ENCODE data around the gene RBM20. TPM values are rescaled to one million over a fixed set of nuclear protein-coding genes. Genes with fewer than 3 reads are reported as not detected.
"Not testable (repeated sequence)": the region's sequence is repeated elsewhere in the genome, so short reads cannot be mapped to it uniquely, and the experiment has no call there.

RBM20 gene
- total RNA-seq, 1 experiment from 2014 or later = 0.17 TPM

- Histone ChIP-seq H3K27ac (ENCODE audit: insufficient read length, low read depth, low read length) (no peak overlapping the region), H3K9me3 (ENCODE audit: control insufficient read depth, low read depth, low read length) (no peaks in the 10 kb centered on the region), H2AFZ (ENCODE audit: low read length) (no peak overlapping the region), H4K20me1 (ENCODE audit: control insufficient read depth, insufficient read depth, insufficient read length) (no peaks in the 10 kb centered on the region), H3K79me2 (ENCODE audit: insufficient read depth, low read length) (no peaks in the 10 kb centered on the region), H2BK20ac (ENCODE audit: low read depth, low read length, poor library complexity, severe bottlenecking) (no peak overlapping the region), H2BK12ac (ENCODE audit: insufficient read length, low read depth, low read length) (no peak overlapping the region), H3K18ac (ENCODE audit: insufficient read length, low read depth, low read length) (no peak overlapping the region), H3T11ph (ENCODE audit: low read length) (no peak overlapping the region), H2BK120ac (ENCODE audit: low read depth, low read length, poor library complexity, severe bottlenecking) (no peak overlapping the region), H3K56ac (ENCODE audit: insufficient read length, low read depth, low read length) (no peak overlapping the region), H3K79me1 (ENCODE audit: insufficient read depth, low read depth, low read length, poor library complexity, severe bottlenecking) (no peaks in the 10 kb centered on the region), H3K23ac (ENCODE audit: insufficient read length, low read depth, low read length) (no peak overlapping the region), H4K8ac (replicated peaks; ENCODE audit: insufficient read length, low read depth, low read length) (no peak overlapping the region), H3K23me2 (ENCODE audit: insufficient read length, low read depth, low read length, poor library complexity, severe bottlenecking) (peaks cover 6% of the 10 kb centered on the region), H3K14ac (ENCODE audit: insufficient read depth, low read length) (no peak overlapping the region), H2BK15ac (ENCODE audit: low read depth, low read length) (no peak overlapping the region), H3K9ac (ENCODE audit: extremely low read depth, insufficient read length, low read length) (no peak overlapping the region), H3K4ac (ENCODE audit: low read depth, low read length) (no peak overlapping the region), H3K4me1 (ENCODE audit: insufficient read depth, low read length) (peaks cover 6% of the 10 kb centered on the region; the same call in 1 of the 2 replicates), H2BK5ac (ENCODE audit: insufficient read length, low read length) (no peak overlapping the region), H4K91ac (ENCODE audit: insufficient read length, low read depth, low read length) (no peak overlapping the region), H2AK5ac (ENCODE audit: insufficient read length, low read length) (no peak overlapping the region), H3K27me3 (ENCODE audit: insufficient read depth, low read length) (peaks cover 13% of the 10 kb centered on the region; the same call in 1 of the 2 replicates), H4K5ac (ENCODE audit: insufficient read length, low read depth, low read length) (no peak overlapping the region), H3K4me2 (ENCODE audit: insufficient read depth, insufficient read length, low read length) (no peak overlapping the region)
- WGBS (ENCODE audit: extremely low coverage, insufficient read length, low lambda C conversion rate) = no CpG with 5 or more reads among the region's 3 CpGs
- Mint-ChIP-seq H3K27ac (no peak overlapping the region), H3K36me3 (ENCODE audit: insufficient read depth in 1 of 3, low read depth in 3 of 3) (peaks cover 0 to 2% (median 0%) of the 10 kb centered on the region in 3 experiments; a peak in 1 of 7 replicates), H3K4me1 (peaks cover 41 to 42% of the 10 kb centered on the region in 2 experiments), H3K4me3 (no peak overlapping the region), H3K27me3 (ENCODE audit: low read depth) (peaks cover 27% of the 10 kb centered on the region), H3K9me3 (peaks cover 0 to 2% of the 10 kb centered on the region in 2 experiments; a peak in 2 of 5 replicates)
- no peak for TF ChIP-seq CTCF (conservative IDR thresholded peaks at IDR 0.05)
- DNase-seq = no peak
Measured at GRCh38 chr10:110638319-110638718, 5.8 kb upstream of the RBM20 start.

- Histone ChIP-seq H3K27me3 (ENCODE audit: insufficient read depth, low read length) (peaks cover 19% of the 10 kb centered on the region; the same call in 1 of the 2 replicates), H3K23me2 (ENCODE audit: insufficient read length, low read depth, low read length, poor library complexity, severe bottlenecking) (peaks cover 13% of the 10 kb centered on the region)
- H3K56ac ChIP-seq (ENCODE audit: insufficient read length, low read depth, low read length); H3K14ac ChIP-seq (ENCODE audit: insufficient read depth, low read length); H2BK5ac ChIP-seq (ENCODE audit: insufficient read length, low read length); H4K8ac ChIP-seq (replicated peaks; ENCODE audit: insufficient read length, low read depth, low read length); H3K27ac Mint-ChIP-seq; H3K9me3 ChIP-seq (ENCODE audit: control insufficient read depth, low read depth, low read length); H2AK5ac ChIP-seq (ENCODE audit: insufficient read length, low read length); H2AFZ ChIP-seq (ENCODE audit: low read length); H4K5ac ChIP-seq (ENCODE audit: insufficient read length, low read depth, low read length); H3K79me1 ChIP-seq (ENCODE audit: insufficient read depth, low read depth, low read length, poor library complexity, severe bottlenecking); H3K4me2 ChIP-seq (ENCODE audit: insufficient read depth, insufficient read length, low read length); H3K4me1 ChIP-seq (ENCODE audit: insufficient read depth, low read length); H2BK120ac ChIP-seq (ENCODE audit: low read depth, low read length, poor library complexity, severe bottlenecking); H2BK20ac ChIP-seq (ENCODE audit: low read depth, low read length, poor library complexity, severe bottlenecking); H3K4ac ChIP-seq (ENCODE audit: low read depth, low read length); H3K9me3 Mint-ChIP-seq; H3K79me2 ChIP-seq (ENCODE audit: insufficient read depth, low read length); H2BK12ac ChIP-seq (ENCODE audit: insufficient read length, low read depth, low read length); H3T11ph ChIP-seq (ENCODE audit: low read length); H2BK15ac ChIP-seq (ENCODE audit: low read depth, low read length); H3K9ac ChIP-seq (ENCODE audit: extremely low read depth, insufficient read length, low read length); H3K27ac ChIP-seq (ENCODE audit: insufficient read length, low read depth, low read length); H3K23ac ChIP-seq (ENCODE audit: insufficient read length, low read depth, low read length); H4K91ac ChIP-seq (ENCODE audit: insufficient read length, low read depth, low read length); H3K18ac ChIP-seq (ENCODE audit: insufficient read length, low read depth, low read length); DNase-seq; H3K36me3 Mint-ChIP-seq (ENCODE audit: insufficient read depth in 1 of 3, low read depth in 3 of 3); H4K20me1 ChIP-seq (ENCODE audit: control insufficient read depth, insufficient read depth, insufficient read length); H3K4me3 Mint-ChIP-seq: not testable (repeated sequence)
- peaks cover 43% of the 10 kb centered on the region in 2 experiments for H3K4me1 Mint-ChIP-seq
- no CpG with 5 or more reads among the region's 6 CpGs for WGBS (ENCODE audit: extremely low coverage, insufficient read length, low lambda C conversion rate)
- peaks cover 31% of the 10 kb centered on the region for H3K27me3 Mint-ChIP-seq (ENCODE audit: low read depth)
Measured at GRCh38 chr10:110639046-110639445, 5.1 kb upstream of the RBM20 start.
